Smooth muscle cell (in vitro differentiated cells): ENCODE measurements around the gene MOV10. TPM values are rescaled to one million over a fixed set of nuclear protein-coding genes. Genes with fewer than 3 reads are reported as not detected.

ENCODE experiments used
- DNase-seq: peaks from one replicate; lab custom pipeline; 2025; ENCODE audit not compliant: unreplicated experiment; lab: John Stamatoyannopoulos, UW
- H2AFZ ChIP-seq: fragments of 200-600 bp; sonication (generic); 2 replicates; pipeline ENCODE4 v1.6.0; 2016; ENCODE audit warnings: antibody characterized with exemption, low read depth, mild to moderate bottlenecking
- H3F3A ChIP-seq: fragments of 200-600 bp; sonication (generic); 2 replicates; pipeline ENCODE4 v1.6.0; 2017; ENCODE audit warnings: antibody characterized with exemption, low read depth
- H3K27ac ChIP-seq: fragments of 200-600 bp; sonication (generic); 2 replicates; pipeline ENCODE4 v1.5.1; 2016; ENCODE audit warnings: low read depth, mild to moderate bottlenecking
- H3K27me3 ChIP-seq: fragments of 200-600 bp; sonication (generic); 2 replicates; pipeline ENCODE4 v1.6.1; 2016; ENCODE audit warnings: low read depth, mild to moderate bottlenecking
- H3K36me3 ChIP-seq: fragments of 200-600 bp; sonication (generic); 2 replicates; pipeline ENCODE4 v1.5.1; 2016; ENCODE audit warnings: low read depth
- H3K4me1 ChIP-seq: fragments of 200-600 bp; sonication (generic); 2 replicates; pipeline ENCODE4 v1.5.1; 2016; ENCODE audit warnings: low read depth
- H3K4me2 ChIP-seq: fragments of 200-600 bp; sonication (generic); 2 replicates; pipeline ENCODE4 v1.6.0; 2016; ENCODE audit warnings: mild to moderate bottlenecking
- H3K4me3 ChIP-seq: fragments of 200-600 bp; sonication (generic); 2 replicates; pipeline ENCODE4 v1.5.1; 2016; ENCODE audit warnings: mild to moderate bottlenecking
- H3K79me2 ChIP-seq: fragments of 200-600 bp; sonication (generic); 2 replicates; pipeline ENCODE4 v1.6.0; 2016; ENCODE audit warnings: low read depth, mild to moderate bottlenecking
- H3K9ac ChIP-seq: fragments of 200-600 bp; sonication (generic); 2 replicates; pipeline ENCODE4 v1.6.0; 2016; ENCODE audit warnings: low read depth
- H3K9me3 ChIP-seq: fragments of 200-600 bp; sonication (generic); replicated peaks from 2 replicates; pipeline ENCODE4 v1.5.1; 2016; ENCODE audit warnings: low read depth
- H4K20me1 ChIP-seq: fragments of 200-600 bp; sonication (generic); 2 replicates; pipeline ENCODE4 v1.6.0; 2016; ENCODE audit warnings: low read depth
- WGBS: methylation state at CpG from one replicate; pipeline ENCODE4 v1.1.7; 2016; ENCODE audit warnings: low lambda C conversion rate; 5-methylcytosine and 5-hydroxymethylcytosine counted together
- polyA plus RNA-seq: library from polyadenylated mRNA; unstranded; fragments of >200 nt; fragmentation: Nextera tagmentation; extraction: Ambion mirVana; gene quantifications from 2 replicates; pipeline ENCODE4 v1.2.1, GENCODE V29; 2016
- total RNA-seq: library from RNA; depleted of rRNA; stranded (reverse); fragments of >200 nt; gene quantifications from 2 replicates; pipeline ENCODE4 v1.2.3, GENCODE V29; 2014
- TF ChIP-seq, protein P1 (sequence below): fragments of 200-600 bp; sonication (generic); IDR thresholded peaks from 2 replicates; pipeline ENCODE4 v1.5.1; 2017; ENCODE audit warnings: borderline replicate concordance, mild to moderate bottlenecking, antibody characterized with exemption; ENCODE audit not compliant: insufficient read depth, poor library complexity, severe bottlenecking

MOV10 gene
- total and polyA plus RNA-seq, 2 experiments from 2014 or later = 36.9 to 56.8 TPM

DNA sequence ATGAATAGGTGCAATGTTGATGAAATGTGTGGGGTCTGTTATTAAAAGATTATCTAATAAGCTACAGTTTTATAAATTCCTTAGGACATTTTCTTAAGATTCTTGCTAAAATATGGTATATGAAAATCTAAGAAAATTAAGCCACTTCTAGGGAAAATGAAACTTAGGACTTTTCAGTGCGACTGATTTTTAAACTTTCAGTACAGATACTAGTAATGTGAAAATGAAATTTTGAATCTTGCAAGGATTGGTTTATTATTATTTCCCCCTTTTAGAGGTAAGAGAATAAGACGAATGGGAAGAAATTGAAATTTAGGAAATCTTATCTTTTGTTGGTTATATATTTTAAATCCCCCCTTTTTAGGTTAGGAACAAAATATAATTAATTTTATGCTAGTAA lies 38.4 kb upstream of the MOV10 start:
- Histone ChIP-seq H2AFZ (no peak overlapping the region), H3K27ac (peak overlapping the region; percentile 18), H3K36me3 (no peaks in the 10 kb centered on the region), H3K4me3 (no peak overlapping the region), H3K4me2 (no peak overlapping the region), H4K20me1 (peaks cover 93% of the 10 kb centered on the region), H3K27me3 (no peaks in the 10 kb centered on the region), H3K4me1 (peaks cover 3% of the 10 kb centered on the region), H3K9ac (no peak overlapping the region), H3K79me2 (peaks cover 93% of the 10 kb centered on the region), H3F3A (peaks cover 8% of the 10 kb centered on the region), H3K9me3 (no peaks in the 10 kb centered on the region)
- no peak for DNase-seq
- TF ChIP-seq, protein P1, sequence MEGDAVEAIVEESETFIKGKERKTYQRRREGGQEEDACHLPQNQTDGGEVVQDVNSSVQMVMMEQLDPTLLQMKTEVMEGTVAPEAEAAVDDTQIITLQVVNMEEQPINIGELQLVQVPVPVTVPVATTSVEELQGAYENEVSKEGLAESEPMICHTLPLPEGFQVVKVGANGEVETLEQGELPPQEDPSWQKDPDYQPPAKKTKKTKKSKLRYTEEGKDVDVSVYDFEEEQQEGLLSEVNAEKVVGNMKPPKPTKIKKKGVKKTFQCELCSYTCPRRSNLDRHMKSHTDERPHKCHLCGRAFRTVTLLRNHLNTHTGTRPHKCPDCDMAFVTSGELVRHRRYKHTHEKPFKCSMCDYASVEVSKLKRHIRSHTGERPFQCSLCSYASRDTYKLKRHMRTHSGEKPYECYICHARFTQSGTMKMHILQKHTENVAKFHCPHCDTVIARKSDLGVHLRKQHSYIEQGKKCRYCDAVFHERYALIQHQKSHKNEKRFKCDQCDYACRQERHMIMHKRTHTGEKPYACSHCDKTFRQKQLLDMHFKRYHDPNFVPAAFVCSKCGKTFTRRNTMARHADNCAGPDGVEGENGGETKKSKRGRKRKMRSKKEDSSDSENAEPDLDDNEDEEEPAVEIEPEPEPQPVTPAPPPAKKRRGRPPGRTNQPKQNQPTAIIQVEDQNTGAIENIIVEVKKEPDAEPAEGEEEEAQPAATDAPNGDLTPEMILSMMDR = no peak
- 96% methylated on average over 2 of the region's 2 CpGs for WGBS

DNA sequence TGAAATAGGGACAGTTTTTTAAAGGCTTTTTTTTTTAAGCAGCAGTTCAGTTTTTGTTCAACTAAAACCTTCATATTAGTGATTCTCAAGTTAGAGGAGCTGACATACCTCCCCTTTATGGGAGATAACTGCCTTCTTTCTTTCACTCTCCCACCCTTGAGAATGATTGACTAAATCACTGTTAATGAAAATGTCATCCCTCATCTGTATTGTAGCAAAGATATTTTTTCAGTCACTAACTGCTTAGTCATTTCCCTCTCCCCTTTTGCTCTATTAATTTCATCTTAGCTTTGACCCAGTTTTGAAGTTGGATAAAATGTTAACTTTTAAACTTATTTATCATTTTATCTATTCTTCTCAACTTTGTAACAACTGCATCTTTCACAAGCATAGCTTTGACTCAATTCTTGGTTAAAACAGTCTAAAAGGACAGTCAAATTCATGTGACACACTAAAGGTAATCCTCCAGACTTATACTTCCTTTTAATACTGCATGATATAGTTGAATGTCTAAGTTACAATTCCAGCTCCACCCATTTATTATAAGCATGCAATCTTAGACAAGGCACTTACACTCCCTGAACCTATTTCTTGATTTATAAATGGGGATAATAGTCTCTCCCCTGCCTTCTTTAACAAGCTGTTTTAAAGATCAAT lies 37.7 kb upstream of the MOV10 start:
- Histone ChIP-seq H3K4me2 (no peak overlapping the region), H3K9ac (no peak overlapping the region), H3K27ac (peak overlapping the region; percentile 18), H3F3A (peaks cover 8% of the 10 kb centered on the region), H3K27me3 (no peaks in the 10 kb centered on the region), H3K79me2 (peaks cover 93% of the 10 kb centered on the region), H3K4me3 (no peak overlapping the region), H2AFZ (no peak overlapping the region), H3K36me3 (no peaks in the 10 kb centered on the region), H3K4me1 (peaks cover 3% of the 10 kb centered on the region), H3K9me3 (no peaks in the 10 kb centered on the region), H4K20me1 (peaks cover 93% of the 10 kb centered on the region)
- no peak for DNase-seq
- TF ChIP-seq, protein P1 = no peak

DNA sequence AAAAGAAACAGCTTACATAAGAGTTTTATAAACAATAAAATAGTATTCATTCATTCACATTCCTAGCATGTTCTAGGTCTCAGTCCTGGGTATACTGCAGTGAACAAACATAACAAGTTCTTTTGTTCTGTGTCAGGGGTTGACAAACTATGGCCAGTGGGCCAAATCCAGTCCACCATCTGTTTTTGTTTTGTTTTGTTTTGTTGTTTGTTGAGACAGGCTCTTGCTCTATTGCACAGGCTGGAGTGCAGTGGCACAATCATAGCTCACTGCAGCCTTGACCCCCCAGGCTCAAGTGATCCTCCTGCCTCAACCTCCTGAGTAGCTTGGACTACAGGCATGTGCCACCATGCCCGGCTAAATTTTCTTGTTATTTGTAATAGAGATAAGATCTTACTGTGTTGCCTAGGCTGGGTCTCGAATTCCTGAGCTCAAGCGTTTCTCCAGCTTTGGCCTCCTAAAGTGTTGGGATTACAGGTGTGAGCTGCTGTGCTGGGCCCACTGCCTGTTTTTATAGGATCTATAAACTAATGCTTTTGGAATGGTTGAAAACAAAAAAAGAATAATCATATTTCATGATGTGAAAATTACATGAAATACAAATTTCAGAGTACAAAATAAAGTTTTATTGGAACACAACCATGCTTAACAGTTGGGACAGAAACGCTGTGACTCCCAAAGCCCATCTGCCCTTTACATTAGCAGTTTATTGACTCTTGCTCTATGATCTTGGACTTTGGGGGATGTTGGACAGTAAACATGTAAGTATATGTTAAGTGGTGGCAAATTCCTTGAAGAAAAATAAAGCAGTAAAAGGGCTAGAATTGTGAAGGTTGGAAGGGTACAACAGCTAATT lies 37.0 kb upstream of the MOV10 start:
- H3K27ac ChIP-seq = peak overlapping the region; percentile 18

More for the DNA sequence above, 37.0 kb upstream of the MOV10 start:
- TF ChIP-seq, protein P1 = no peak
- DNase-seq = no peak
- H4K20me1 ChIP-seq = peaks cover 93% of the 10 kb centered on the region
- no peak overlapping the region for H3K4me3 ChIP-seq
- no peak overlapping the region for H3K9ac ChIP-seq
- 63% methylated on average over 4 of the region's 4 CpGs for WGBS
- no peaks in the 10 kb centered on the region for H3K9me3 ChIP-seq
- no peaks in the 10 kb centered on the region for H3K27me3 ChIP-seq
- peaks cover 93% of the 10 kb centered on the region for H3K79me2 ChIP-seq
- no peak overlapping the region for H2AFZ ChIP-seq
- peaks cover 8% of the 10 kb centered on the region for H3F3A ChIP-seq
- no peak overlapping the region for H3K4me2 ChIP-seq
- H3K36me3 ChIP-seq = no peaks in the 10 kb centered on the region
- H3K4me1 ChIP-seq = peaks cover 3% of the 10 kb centered on the region
